Activated CD8-positive, alpha-beta memory T cell treated with anti-CD3 and anti-CD28 coated beads, Interleukin-2, amount 50 U/mL, for 1 hour (primary cell): ENCODE measurements around the gene CCT6B.

Source experiments
- DNase-seq: peaks from one replicate; pipeline ENCODE4 v3.0.0-alpha.2; 2020; ENCODE audit errors: extremely low read depth

Gene CCT6B

GRCh38 chr17:34884597-34884996 lies 76.7 kb downstream of the CCT6B start:
- DNase-seq = no peak

- DNase-seq = no peak
Measured at GRCh38 chr17:34883106-34884000, 77.9 kb downstream of the CCT6B start.

DNA sequence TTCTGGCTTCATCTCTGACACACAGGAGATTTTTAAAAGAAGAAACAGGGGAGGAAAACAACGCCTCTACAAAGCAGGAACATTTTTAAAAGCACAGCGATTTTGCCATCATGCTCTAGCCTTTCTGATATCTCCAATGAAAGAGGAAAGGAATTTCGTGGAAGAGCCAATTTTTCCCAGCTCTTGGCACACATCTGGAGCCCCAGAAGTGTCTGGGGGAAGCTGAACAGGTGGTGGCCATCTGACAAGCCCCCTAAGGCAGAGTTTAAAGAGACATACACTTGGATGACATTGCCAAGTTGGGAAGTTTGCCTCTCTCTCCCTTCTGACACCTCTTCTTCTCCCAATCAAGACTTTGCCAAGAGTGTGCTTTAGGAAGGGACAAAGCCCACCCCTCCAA lies 82.1 kb downstream of the CCT6B start:
- no peak for DNase-seq
